AG10803 (cell line): ENCODE results near the gene RUNX1.
A peak's percentile ranks its signal among the peaks of the same experiment; 100 is the strongest.

Source experiments
- DNase-seq: peaks from one replicate; pipeline ENCODE4 v3.0.0; 2010; ENCODE audit warnings: low read depth
- H3K4me3 ChIP-seq: 2 replicates; pipeline ENCODE4 v1.5.1; 2011; ENCODE audit warnings: mild to moderate bottlenecking, low read length, control low read depth
- TF ChIP-seq, protein P1 (sequence below): conservative IDR thresholded peaks from 2 replicates; pipeline ENCODE4 v1.5.1; 2011; ENCODE audit warnings: mild to moderate bottlenecking, low read length, control low read depth, inconsistent platforms

RUNX1 gene

GRCh38 chr21:34877485-34878128 lies 171.5 kb downstream of the RUNX1 start:
- no peak for DNase-seq
- no peak overlapping the region for H3K4me3 ChIP-seq
- TF ChIP-seq, protein P1, sequence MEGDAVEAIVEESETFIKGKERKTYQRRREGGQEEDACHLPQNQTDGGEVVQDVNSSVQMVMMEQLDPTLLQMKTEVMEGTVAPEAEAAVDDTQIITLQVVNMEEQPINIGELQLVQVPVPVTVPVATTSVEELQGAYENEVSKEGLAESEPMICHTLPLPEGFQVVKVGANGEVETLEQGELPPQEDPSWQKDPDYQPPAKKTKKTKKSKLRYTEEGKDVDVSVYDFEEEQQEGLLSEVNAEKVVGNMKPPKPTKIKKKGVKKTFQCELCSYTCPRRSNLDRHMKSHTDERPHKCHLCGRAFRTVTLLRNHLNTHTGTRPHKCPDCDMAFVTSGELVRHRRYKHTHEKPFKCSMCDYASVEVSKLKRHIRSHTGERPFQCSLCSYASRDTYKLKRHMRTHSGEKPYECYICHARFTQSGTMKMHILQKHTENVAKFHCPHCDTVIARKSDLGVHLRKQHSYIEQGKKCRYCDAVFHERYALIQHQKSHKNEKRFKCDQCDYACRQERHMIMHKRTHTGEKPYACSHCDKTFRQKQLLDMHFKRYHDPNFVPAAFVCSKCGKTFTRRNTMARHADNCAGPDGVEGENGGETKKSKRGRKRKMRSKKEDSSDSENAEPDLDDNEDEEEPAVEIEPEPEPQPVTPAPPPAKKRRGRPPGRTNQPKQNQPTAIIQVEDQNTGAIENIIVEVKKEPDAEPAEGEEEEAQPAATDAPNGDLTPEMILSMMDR = no peak

GRCh38 chr21:34875830-34876229 lies 173.3 kb downstream of the RUNX1 start:
- DNase-seq = no peak
- TF ChIP-seq, protein P1 = no peak
- no peak overlapping the region for H3K4me3 ChIP-seq

GRCh38 chr21:34874684-34875513 lies 174.2 kb downstream of the RUNX1 start:
- DNase-seq = no peak
- TF ChIP-seq, protein P1 = no peak

GRCh38 chr21:34871026-34871908 lies 177.8 kb downstream of the RUNX1 start:
- no peak for DNase-seq
- TF ChIP-seq, protein P1 = no peak
- H3K4me3 ChIP-seq = no peak overlapping the region

More at GRCh38 chr21:34874684-34875513, 174.2 kb downstream of the RUNX1 start:
- H3K4me3 ChIP-seq = peak overlapping the region; percentile 11

DNA sequence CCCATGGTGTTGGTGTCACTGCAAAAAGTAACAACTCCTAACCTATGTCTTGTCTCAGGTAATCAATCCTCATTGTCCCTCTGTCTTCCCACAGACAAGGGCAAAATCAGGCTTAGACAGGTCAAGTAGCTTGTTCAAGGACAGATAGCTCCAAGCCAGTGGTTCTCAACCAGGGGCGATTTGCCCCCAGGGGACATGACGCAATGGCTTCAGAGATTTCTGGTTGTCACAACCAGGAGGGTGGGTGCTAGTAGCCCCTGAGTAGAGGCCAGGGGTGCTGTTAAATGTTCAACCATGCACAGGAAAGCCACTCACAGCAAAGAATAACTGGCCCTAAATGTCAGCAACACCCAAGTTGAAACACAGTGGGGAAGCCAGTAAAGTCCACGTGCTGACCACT lies 178.9 kb downstream of the RUNX1 start:
- no peak for DNase-seq
- no peak overlapping the region for H3K4me3 ChIP-seq
- TF ChIP-seq, protein P1 = no peak

DNA sequence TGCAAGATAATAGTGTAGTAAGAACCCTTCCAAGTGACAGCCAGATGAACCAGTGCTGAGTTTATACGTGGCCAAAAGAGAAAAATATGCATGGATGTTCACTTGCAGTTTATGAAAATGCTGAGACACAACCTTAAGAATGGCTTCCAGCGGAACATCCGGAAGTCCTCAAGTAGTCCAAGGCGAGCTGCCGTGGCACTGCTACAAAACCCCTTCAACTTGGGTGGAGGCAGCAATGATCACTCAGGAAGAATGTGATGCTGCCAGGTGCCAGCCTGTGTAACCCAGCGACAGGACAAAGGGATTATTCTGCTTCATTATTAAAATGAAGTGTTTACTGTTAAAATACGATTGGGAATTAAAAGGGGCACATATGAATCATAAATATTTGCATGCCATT lies 179.6 kb downstream of the RUNX1 start:
- DNase-seq = peak; percentile 44
- no peak overlapping the region for H3K4me3 ChIP-seq
- TF ChIP-seq, protein P1 = no peak
